H9 (cell line): ENCODE measurements around the gene SSTR5. TPM values are rescaled to one million over a fixed set of nuclear protein-coding genes. Genes with fewer than 3 reads are reported as not detected.

Experiments
- DNase-seq: peaks from one replicate; pipeline ENCODE4 v3.0.0-alpha.2; 2017
- H2AFZ ChIP-seq: one replicate; pipeline ENCODE4 v1.6.1; 2013; ENCODE audit warnings: mild to moderate bottlenecking, low read length, control low read depth, moderate library complexity
- H2AK5ac ChIP-seq: 2 replicates; pipeline ENCODE4 v1.6.1; 2013; ENCODE audit warnings: low read length, control low read depth, mixed read lengths; ENCODE audit not compliant: insufficient read length
- H2BK120ac ChIP-seq: one replicate; pipeline ENCODE4 v1.6.1; 2013; ENCODE audit warnings: low read depth, mild to moderate bottlenecking, low read length, control low read depth, inconsistent platforms; ENCODE audit not compliant: poor library complexity, severe bottlenecking
- H2BK12ac ChIP-seq: 2 replicates; pipeline ENCODE4 v1.6.1; 2013; ENCODE audit warnings: low read length, control low read depth, mixed read lengths, low read depth; ENCODE audit not compliant: insufficient read length
- H2BK15ac ChIP-seq: 2 replicates; pipeline ENCODE4 v1.6.1; 2013; ENCODE audit warnings: low read depth, low read length, control low read depth
- H2BK20ac ChIP-seq: one replicate; pipeline ENCODE4 v1.6.1; 2013; ENCODE audit warnings: low read depth, mild to moderate bottlenecking, low read length, control low read depth, inconsistent platforms; ENCODE audit not compliant: poor library complexity, severe bottlenecking
- H2BK5ac ChIP-seq: 2 replicates; pipeline ENCODE4 v1.6.1; 2013; ENCODE audit warnings: low read length, control low read depth, mixed read lengths; ENCODE audit not compliant: insufficient read length
- H3K14ac ChIP-seq: 2 replicates; pipeline ENCODE4 v1.6.1; 2013; ENCODE audit warnings: low read length, control low read depth; ENCODE audit not compliant: insufficient read depth
- H3K18ac ChIP-seq: 2 replicates; pipeline ENCODE4 v1.6.1; 2013; ENCODE audit warnings: low read depth, mild to moderate bottlenecking, mixed read lengths, low read length, control low read depth; ENCODE audit not compliant: insufficient read length
- H3K23ac ChIP-seq: 2 replicates; pipeline ENCODE4 v1.6.1; 2013; ENCODE audit warnings: low read length, control low read depth, mixed read lengths, low read depth; ENCODE audit not compliant: insufficient read length
- H3K23me2 ChIP-seq: 2 replicates; pipeline ENCODE4 v1.6.1; 2013; ENCODE audit warnings: low read depth, mild to moderate bottlenecking, mixed read lengths, low read length, control low read depth; ENCODE audit not compliant: insufficient read length, poor library complexity, severe bottlenecking
- H3K27ac ChIP-seq: 2 replicates; pipeline ENCODE4 v1.5.1; 2013; ENCODE audit warnings: low read length, control low read depth, mixed read lengths, low read depth; ENCODE audit not compliant: insufficient read length
- H3K27me3 ChIP-seq: 2 replicates; pipeline ENCODE4 v1.6.1; 2013; ENCODE audit warnings: low read length, control low read depth, inconsistent platforms; ENCODE audit not compliant: insufficient read depth
- H3K4ac ChIP-seq: 2 replicates; pipeline ENCODE4 v1.6.1; 2013; ENCODE audit warnings: low read depth, mild to moderate bottlenecking, control low read depth, inconsistent platforms, low read length, moderate library complexity
- H3K4me1 ChIP-seq: 2 replicates; pipeline ENCODE4 v1.6.1; 2013; ENCODE audit warnings: low read length, control low read depth, inconsistent platforms; ENCODE audit not compliant: insufficient read depth
- H3K4me2 ChIP-seq: 2 replicates; pipeline ENCODE4 v1.6.1; 2013; ENCODE audit warnings: low read length, control low read depth, mixed read lengths; ENCODE audit not compliant: insufficient read length, insufficient read depth
- H3K56ac ChIP-seq: 2 replicates; pipeline ENCODE4 v1.6.1; 2013; ENCODE audit warnings: low read depth, mild to moderate bottlenecking, mixed read lengths, low read length, control low read depth; ENCODE audit not compliant: insufficient read length
- H3K79me1 ChIP-seq: 2 replicates; pipeline ENCODE4 v1.6.1; 2013; ENCODE audit warnings: low read depth, mild to moderate bottlenecking, moderate library complexity, low read length, control low read depth, inconsistent platforms; ENCODE audit not compliant: insufficient read depth, poor library complexity, severe bottlenecking
- H3K79me2 ChIP-seq: 2 replicates; pipeline ENCODE4 v1.6.1; 2013; ENCODE audit warnings: low read length, control low read depth, inconsistent platforms; ENCODE audit not compliant: insufficient read depth
- H3K9ac ChIP-seq: 2 replicates; pipeline ENCODE4 v1.6.1; 2013; ENCODE audit warnings: low read length, control low read depth, mixed read lengths; ENCODE audit not compliant: insufficient read length; ENCODE audit errors: extremely low read depth
- H3K9me3 ChIP-seq: one replicate; pipeline ENCODE4 v1.6.1; 2013; ENCODE audit warnings: low read depth, low read length, inconsistent platforms; ENCODE audit not compliant: control insufficient read depth
- H3T11ph ChIP-seq: one replicate; pipeline ENCODE4 v1.6.1; 2013; ENCODE audit warnings: mild to moderate bottlenecking, low read length, control low read depth, inconsistent platforms
- H4K20me1 ChIP-seq: one replicate; pipeline ENCODE4 v1.6.1; 2013; ENCODE audit not compliant: control insufficient read depth, insufficient read length, insufficient read depth
- H4K5ac ChIP-seq: 2 replicates; pipeline ENCODE4 v1.6.1; 2013; ENCODE audit warnings: low read depth, mild to moderate bottlenecking, mixed read lengths, low read length, control low read depth; ENCODE audit not compliant: insufficient read length
- H4K8ac ChIP-seq: replicated peaks from 2 replicates; pipeline ENCODE4 v1.6.1; 2013; ENCODE audit warnings: low read length, control low read depth, mixed read lengths, low read depth; ENCODE audit not compliant: insufficient read length
- H4K91ac ChIP-seq: 2 replicates; pipeline ENCODE4 v1.6.1; 2013; ENCODE audit warnings: low read depth, mild to moderate bottlenecking, moderate library complexity, mixed read lengths, low read length, control low read depth; ENCODE audit not compliant: insufficient read length
- H3K27ac Mint-ChIP-seq, 3 experiments: 2 replicates in 2 of 3; 3 replicates in 1 of 3; pipeline ENCODE4 v1.8.0; 2020 to 2021; ENCODE audit warnings: mixed read lengths in 3 of 3, mild to moderate bottlenecking in 1 of 3, moderate library complexity in 1 of 3
- H3K27me3 Mint-ChIP-seq: 2 replicates; pipeline ENCODE4 v1.8.0; 2021; ENCODE audit warnings: low read depth, mild to moderate bottlenecking, moderate library complexity, mixed read lengths
- H3K36me3 Mint-ChIP-seq, 3 experiments: 2 replicates in 2 of 3; 3 replicates in 1 of 3; pipeline ENCODE4 v1.8.0; 2020 to 2021; ENCODE audit warnings: low read depth in 3 of 3, mixed read lengths in 3 of 3; ENCODE audit not compliant: insufficient read depth in 1 of 3
- H3K4me1 Mint-ChIP-seq, 2 experiments: 2 replicates each; pipeline ENCODE4 v1.8.0; 2020; ENCODE audit warnings: mixed read lengths in 2 of 2
- H3K4me3 Mint-ChIP-seq, 2 experiments: 2 replicates in 1 of 2; 3 replicates in 1 of 2; pipeline ENCODE4 v1.8.0; 2020 to 2021; ENCODE audit warnings: mild to moderate bottlenecking in 2 of 2, mixed read lengths in 2 of 2, moderate library complexity in 1 of 2
- H3K9me3 Mint-ChIP-seq, 2 experiments: 2 replicates in 1 of 2; 3 replicates in 1 of 2; pipeline ENCODE4 v1.8.0; 2020; ENCODE audit warnings: mild to moderate bottlenecking in 2 of 2, mixed read lengths in 2 of 2, moderate library complexity in 1 of 2
- CTCF ChIP-seq: fragments of 200-600 bp; sonication (generic); conservative IDR thresholded peaks from 3 replicates; pipeline ENCODE4 v1.8.0; 2021; ENCODE audit warnings: antibody characterized with exemption, mild to moderate bottlenecking
- WGBS: extraction: QIAGEN DNeasy Blood & Tissue Kit; methylation state at CpG from one replicate; pipeline ENCODE4 v1.1.7; 2013; ENCODE audit warnings: missing lambda C conversion rate, low lambda C conversion rate, mixed read lengths; ENCODE audit not compliant: insufficient read length; ENCODE audit errors: extremely low coverage; 5-methylcytosine and 5-hydroxymethylcytosine counted together
- total RNA-seq: library from RNA; stranded (reverse); gene quantifications from 2 replicates; pipeline ENCODE4 v1.2.1, GENCODE V29; 2021

SSTR5 gene
- total RNA-seq, 1 experiment from 2014 or later = 0.22 TPM

DNA sequence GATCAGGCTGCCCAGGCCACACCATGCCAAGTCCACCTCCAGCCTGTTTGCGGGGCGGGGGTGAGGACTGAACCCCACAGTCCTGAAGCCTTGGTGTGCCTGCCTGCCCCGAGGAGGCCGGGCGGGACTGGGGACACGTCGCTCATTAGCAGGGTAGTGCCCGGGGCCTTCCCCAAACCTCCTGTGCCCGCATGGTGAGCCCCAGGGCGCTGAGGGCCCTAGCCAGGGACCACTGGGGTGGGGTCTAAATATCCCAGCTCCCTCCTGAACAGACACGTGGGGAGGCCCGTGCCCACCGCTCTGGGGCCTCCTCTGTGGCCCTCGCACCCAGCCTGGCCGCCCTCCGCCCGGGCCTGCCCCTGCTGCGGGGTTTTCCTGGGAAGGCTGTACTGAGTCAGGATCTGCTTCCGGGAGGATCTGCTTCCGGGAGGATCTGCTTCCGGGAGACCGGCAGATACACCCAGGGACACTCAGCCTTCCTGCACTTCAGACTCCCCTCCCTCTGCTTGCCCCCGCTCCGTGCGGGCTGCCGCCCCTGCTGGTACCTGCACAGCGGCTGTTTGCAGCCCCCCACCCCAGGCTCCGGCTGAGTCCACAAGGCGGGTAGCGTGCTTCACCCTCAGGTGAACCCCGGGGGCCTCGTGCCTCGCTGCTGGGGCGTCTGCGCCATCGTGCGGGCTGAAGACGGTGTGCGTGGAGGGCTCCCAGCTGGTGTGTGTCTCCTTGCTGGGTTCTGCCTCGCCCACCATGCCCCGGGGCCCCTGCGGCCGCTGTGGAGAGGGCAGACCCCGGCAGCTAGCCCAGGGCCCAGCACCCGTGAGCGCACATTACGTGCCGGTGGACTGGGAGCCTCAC, 56.8 kb downstream of the SSTR5 start:
- TF ChIP-seq CTCF = no peak
- H3K9ac ChIP-seq = no peak overlapping the region
- no peak overlapping the region for H4K8ac ChIP-seq
- no peaks in the 10 kb centered on the region for H3K4me1 ChIP-seq
- no peak overlapping the region for H3K4ac ChIP-seq
- H4K20me1 ChIP-seq = no peaks in the 10 kb centered on the region
- H3K27me3 ChIP-seq = no peaks in the 10 kb centered on the region
- no peak overlapping the region for H3K4me2 ChIP-seq
- no peaks in the 10 kb centered on the region for H3K23me2 ChIP-seq
- no peak overlapping the region for H3K18ac ChIP-seq
- no peaks in the 10 kb centered on the region for H3K9me3 ChIP-seq
- H2BK15ac ChIP-seq = no peak overlapping the region
- Mint-ChIP-seq H3K4me3 (no peak overlapping the region), H3K9me3 (no peaks in the 10 kb centered on the region), H3K27ac (no peak overlapping the region), H3K4me1 (peaks cover 0 to 7% of the 10 kb centered on the region in 2 experiments; a peak in 1 of 4 replicates), H3K27me3 (no peaks in the 10 kb centered on the region; the same call in 1 of the 2 replicates), H3K36me3 (no peaks in the 10 kb centered on the region)
- no peak overlapping the region for H2BK20ac ChIP-seq
- H4K91ac ChIP-seq = no peak overlapping the region
- no peak overlapping the region for H2AFZ ChIP-seq
- no peak overlapping the region for H2BK5ac ChIP-seq
- no peak overlapping the region for H3K56ac ChIP-seq
- no peak overlapping the region for H2BK120ac ChIP-seq
- H4K5ac ChIP-seq = no peak overlapping the region
- no CpG with 5 or more reads among the region's 48 CpGs for WGBS
- H3T11ph ChIP-seq = no peak overlapping the region
- no peak for DNase-seq
- H2AK5ac ChIP-seq = no peak overlapping the region
- H3K14ac ChIP-seq = no peak overlapping the region
- H2BK12ac ChIP-seq = no peak overlapping the region
- H3K23ac ChIP-seq = no peak overlapping the region
- H3K79me2 ChIP-seq = no peaks in the 10 kb centered on the region
- H3K79me1 ChIP-seq = no peaks in the 10 kb centered on the region
- H3K27ac ChIP-seq = no peak overlapping the region
